Amygdala (tissue), 56 donors: ENCODE results near the gene FGF14.
A peak's percentile ranks its signal among the peaks of the same experiment; 100 is the strongest.
"Not testable (repeated sequence)": the region's sequence is repeated elsewhere in the genome, so short reads cannot be mapped to it uniquely, and the experiment has no call there.

Experiments
- DNase-seq, 56 donors: peaks; one replicate each; lab custom pipeline; 2025; lab: John Stamatoyannopoulos, UW

Gene FGF14

DNA sequence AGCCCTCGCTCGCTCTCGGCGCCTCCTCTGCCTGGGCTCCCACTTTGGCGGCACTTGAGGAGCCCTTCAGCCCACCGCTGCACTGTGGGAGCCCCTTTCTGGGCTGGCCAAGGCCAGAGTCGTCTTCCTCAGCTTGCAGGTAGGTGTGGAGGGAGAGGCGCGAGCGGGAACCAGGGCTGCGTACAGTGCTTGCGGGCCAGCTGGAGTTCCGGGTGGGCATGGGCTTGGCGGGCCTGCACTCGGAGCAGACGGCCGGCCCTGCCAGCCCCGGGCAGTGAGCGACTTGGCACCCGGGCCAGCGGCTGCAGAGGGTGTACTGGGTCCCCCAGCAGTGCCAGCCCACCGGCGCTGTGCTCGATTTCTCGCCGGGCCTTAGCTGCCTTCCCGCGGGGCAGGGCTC lies 333.5 kb downstream of the FGF14 start:
- not testable (repeated sequence) for DNase-seq

DNA sequence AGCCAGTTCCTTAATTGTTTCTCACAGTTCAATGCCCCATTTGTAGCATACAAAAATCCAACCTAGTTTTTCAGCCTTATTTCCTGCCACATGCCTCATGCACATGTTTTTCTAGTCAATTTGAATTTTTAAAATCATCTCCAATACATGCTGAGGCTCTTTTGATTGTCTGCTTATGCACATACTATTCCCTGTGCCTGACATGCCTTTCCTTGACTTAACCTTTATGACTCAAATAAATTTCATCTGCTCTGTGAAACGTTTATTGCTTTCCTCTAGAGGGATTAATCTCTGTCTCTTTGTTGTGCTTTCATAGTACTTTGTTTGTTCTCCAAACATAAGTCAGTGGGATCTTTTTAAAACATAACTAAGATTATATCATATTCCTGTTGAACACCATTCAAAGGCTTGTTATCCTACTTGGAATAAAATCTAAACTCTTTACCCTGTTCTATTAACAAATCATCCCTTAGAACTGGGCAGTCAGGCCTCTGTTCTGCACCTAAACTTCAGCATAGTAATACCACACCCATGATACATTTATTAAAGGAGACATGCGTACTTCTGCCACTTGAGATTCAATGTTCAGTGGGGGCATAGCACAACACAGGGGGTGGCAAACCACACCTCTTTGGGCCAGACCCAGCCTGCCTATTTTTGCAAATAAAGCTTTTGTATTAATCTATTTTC lies 346.6 kb downstream of the FGF14 start:
- no peak for DNase-seq

DNA sequence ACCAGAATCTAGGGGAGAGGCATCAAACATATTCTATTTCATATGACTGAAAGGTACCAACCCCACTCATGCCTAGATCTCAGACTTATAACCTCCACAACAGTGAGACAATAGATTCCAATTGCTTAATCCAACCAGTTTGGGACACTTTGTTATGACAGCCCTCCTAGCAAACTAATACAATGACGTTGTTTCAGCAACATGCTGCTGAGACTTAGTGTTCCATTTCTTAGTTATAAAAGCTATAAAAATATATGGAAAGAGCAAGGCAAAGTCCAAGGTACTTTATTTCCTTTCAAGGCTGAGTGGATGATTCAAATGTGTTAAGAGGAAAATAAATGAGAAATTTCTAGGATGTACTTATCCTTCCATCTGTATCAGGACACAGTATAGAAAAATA lies 352.0 kb downstream of the FGF14 start:
- no peak for DNase-seq

DNA sequence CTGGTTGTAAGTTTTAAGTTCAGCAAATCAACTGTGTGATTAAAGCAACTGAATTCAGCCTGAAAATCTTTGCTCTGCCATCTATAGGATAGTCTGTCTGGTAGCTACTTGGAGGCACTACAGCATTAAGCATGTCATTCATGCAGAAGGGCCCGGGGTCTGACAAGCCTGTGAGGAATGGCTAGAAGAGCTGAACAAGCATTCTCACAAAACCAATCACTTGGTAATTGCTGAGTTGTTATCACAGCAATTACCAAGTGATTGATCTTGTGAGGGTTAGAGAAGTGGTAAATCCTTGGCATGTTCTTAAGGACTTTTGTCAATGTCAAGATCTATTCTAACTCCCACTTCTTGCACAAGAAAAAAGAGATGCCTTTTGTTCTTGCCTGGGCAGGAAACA lies 356.1 kb downstream of the FGF14 start:
- DNase-seq = no peak

DNA sequence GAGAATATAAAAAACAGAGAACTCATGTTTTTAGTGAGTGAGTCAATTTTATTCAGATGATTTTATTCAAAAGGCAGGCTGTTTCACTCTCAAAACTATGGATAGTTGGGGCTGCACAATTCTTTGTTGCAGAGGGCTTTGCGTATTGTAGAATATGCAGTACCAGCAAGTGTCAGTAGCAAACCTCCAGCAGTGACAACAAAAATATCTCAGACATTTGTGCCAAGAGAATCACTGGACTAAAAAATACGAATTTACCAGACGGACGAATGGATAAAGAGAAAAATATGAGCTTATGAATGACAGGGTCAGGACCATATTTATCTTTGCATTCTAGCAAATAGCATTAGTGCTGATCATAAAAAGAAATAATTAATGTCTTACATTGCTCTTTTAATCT lies 359.1 kb downstream of the FGF14 start:
- no peak for DNase-seq

DNA sequence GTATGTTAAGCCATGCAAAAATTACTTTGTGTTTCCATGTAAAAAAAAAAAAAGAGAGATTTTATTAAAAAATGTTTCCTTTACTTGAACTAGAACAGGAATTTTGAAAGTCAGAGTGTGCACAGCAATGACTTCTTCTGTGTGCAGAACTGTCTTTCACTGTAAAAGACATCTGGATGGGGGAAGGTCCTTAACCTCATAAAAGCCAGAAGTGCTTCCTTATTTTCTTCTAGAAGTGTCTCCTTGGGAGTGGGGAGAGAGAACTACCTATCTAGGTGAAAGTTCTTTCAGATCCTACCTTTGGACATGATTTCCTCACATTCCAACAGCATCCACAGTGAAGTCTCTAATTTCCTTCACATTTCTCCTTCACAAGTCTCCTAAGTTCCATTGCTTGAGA lies 360.3 kb downstream of the FGF14 start:
- no peak for DNase-seq

DNA sequence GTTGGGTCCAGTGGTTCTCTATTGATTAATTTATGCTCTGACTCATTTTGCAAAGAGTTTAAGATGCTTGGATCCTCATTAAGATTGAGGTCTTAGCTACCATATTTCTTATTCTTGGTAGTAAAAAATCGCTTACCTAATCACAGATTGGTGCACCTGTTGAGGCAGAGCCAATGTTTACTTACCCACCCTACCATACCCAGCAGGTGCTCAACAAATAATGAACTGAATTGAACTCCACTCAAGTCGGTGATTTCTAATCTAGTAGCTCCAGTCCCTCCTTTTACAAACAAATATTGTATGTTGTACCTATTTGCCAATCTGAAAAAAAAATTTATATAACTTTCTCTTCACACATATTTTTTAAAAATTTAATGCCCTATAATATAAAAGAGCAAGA lies 361.0 kb downstream of the FGF14 start:
- DNase-seq = no peak

DNA sequence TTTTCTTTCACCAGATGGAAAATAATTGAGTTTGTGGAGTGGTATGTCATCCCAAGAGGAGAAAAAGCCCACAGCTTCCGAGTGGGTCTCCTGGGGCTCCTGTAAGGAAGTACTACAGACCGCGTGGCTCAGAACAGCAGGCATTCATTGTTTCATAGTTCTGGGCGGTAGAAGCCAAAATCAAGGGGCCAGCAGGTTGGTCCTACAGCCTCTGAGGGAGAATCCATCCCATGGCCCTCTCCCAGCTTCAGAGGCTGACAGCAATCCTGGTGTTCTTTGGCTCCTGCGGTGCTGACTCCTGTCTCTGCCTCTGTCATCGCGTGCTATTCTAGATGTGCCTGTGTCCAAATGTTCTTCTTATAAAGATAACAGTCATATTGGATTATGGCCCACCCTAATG lies 362.6 kb downstream of the FGF14 start:
- DNase-seq = no peak

DNA sequence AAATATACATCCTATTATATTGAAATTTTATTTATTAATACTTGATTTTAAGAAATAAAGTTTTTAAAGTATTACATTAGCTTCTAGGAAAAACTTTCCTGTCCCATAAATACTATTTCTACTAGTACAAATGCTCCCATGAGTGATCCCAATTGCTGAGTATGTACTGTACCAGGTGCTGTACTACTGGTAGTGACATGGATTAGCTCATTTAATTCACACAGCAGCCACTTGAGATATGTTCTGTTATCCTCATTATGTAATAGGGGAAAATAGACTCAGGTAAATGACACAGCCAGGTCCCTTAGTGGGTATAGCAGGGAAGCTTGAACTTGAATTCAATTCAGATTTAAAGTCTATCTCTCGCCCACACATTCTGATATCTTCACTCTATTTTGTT lies 363.1 kb downstream of the FGF14 start:
- DNase-seq = no peak

DNA sequence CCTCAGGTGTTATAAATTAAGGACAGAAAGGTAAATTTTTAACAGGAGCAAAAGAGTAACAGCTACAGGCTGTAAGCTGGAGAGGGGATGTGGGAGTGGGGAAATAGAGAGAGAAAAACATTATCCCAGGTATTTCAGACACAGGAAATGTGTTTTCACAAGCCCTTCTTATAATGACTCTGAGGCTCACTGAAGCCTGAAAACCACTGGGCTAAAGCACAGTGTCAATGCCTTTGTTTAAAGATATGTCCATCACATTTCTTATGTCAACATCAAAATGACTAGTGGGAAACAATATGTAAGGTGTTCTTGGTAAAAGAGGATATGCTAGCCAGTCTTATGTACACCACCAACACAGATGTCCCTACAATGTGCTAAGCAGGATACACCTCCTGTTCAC lies 365.9 kb downstream of the FGF14 start:
- no peak for DNase-seq

DNA sequence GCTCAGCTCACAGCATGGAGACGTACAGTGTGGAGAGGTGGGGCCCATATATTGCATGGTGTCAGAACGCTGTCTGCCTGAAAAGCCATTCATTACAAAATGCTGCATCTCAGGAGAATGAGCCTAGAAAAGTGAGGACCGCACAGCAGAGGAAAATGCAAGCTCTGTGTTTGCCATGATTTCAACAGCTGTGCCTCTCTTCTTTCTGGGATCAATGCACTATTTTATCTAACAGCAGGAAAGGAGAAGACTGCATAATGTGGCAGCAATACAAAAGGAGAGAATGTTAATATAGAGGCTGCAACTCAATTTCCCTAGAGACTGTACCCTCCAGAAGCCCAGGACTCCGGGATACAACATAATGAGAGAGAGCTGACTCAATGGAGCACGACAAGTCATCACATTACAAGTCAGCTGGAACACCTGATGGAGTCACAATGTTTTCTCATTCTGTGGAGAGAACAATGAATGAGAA lies 368.0 kb downstream of the FGF14 start:
- no peak for DNase-seq

DNA sequence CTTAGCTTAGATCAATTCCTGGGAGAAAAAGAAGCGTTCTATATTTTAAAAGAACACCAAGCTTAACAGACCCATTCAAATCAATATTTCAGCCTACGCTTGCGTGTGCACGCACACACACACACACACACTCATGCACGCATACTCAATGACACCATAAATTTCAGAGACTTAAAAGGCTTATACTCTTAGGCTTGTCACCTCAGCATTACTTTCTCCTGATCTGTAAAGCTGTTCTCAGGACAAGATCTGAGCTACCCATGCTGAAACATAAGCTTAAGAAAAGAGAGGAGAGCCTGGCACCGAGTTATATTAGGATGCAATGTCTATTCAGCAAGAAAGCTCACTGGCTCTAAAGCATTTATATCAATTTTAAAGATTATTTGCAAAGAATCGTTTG lies 368.5 kb downstream of the FGF14 start:
- DNase-seq = no peak

DNA sequence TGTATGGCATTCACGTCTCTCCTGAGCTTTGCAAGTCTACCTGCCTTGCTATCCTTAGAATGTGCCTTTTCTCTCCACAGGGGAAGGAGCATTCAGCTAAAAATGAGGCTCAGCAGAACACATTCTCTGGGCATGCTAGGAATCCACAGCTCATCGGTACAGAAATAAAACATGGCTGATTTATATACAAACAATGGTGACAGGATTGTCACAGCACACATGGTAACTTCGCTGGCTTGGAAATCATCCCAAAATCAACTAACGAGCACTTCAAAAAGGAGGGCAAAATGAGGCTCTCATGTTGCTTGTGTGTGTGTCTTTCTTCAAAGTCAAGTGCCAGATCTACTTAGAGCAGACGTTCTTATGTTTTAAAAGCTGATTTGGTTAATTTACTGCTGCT lies 373.0 kb downstream of the FGF14 start:
- no peak for DNase-seq

DNA sequence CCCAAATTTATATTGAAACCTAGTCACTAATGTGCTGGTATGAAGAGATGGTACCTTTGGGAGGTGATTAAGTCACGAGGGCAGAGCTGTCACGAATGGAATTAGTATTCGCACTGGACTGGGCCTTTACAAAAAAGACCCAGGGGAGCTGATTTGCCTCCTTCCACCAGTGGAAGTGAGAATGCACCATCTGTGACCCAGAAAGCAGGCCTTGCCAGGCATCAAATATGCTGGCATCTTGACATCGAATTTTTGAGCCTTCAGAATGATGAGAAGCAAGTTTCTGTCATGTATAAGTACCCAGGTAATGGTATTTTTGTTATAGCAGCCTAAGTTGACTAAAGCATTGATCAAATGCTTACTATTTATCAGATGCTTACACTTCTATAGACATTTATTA lies 373.6 kb downstream of the FGF14 start:
- DNase-seq = no peak

DNA sequence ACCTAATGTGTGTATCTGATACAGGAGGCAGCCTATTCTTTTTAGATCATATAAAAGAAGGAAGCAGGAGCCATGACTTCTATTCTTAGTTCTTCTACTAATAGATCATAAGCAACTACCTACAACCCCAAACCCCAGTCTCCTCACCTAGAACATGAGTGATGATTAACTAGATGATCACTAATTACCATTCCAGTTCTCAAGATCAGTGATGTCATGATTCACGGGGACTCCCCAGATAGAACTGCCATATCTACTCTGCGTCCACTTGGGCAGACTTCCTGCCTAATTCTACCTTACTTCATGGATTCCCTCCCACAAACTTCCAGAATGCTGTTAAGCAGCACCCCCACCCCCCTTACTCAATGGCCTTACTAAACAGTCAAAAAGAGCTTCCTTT lies 380.1 kb downstream of the FGF14 start:
- DNase-seq = no peak

DNA sequence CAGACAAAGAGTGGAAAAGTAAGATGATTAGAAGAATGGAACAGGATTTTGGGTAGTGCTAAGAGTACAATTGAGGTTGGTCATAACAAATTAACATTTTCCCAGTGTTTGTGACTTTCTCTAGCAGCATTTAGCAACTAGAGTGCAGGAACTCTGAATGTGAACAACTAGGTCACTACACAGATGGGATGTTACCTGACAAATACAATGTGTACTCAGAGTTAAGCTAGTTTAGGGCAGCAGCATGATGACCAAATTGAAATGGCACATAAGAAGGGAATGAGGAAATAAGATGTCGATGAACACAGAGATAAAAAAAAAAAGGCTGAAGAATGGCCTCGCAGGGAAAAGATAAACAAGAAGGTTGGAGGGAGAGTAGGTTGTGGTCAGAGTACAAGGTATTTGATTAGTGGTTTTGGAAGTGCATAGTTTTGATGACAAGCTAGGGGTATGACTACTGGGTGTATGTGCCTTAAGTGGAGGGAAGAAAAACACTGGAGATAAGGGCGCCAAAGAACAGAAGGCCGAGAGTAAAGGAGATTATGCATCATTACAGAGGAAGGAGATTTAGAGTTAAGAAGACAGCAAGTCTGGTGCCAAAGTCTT lies 381.1 kb downstream of the FGF14 start:
- no peak for DNase-seq

DNA sequence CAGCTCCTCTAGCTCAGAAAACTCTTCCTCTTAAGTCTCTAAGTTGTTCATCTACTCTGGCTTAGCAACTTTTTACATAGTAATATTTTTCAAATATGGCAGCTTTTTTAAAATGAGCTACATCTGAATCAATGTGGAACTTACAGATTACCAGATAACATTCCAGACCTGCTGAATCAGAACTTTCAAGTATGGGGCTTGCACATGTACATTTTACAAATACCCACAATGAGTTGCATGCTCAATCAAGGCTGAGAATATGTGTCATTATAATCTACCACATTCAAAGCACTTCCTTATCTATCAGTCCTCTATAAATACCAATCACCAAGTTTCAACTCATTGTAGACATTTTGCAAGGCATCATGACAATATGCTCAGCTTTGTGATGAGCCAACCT lies 383.1 kb downstream of the FGF14 start:
- DNase-seq = no peak

DNA sequence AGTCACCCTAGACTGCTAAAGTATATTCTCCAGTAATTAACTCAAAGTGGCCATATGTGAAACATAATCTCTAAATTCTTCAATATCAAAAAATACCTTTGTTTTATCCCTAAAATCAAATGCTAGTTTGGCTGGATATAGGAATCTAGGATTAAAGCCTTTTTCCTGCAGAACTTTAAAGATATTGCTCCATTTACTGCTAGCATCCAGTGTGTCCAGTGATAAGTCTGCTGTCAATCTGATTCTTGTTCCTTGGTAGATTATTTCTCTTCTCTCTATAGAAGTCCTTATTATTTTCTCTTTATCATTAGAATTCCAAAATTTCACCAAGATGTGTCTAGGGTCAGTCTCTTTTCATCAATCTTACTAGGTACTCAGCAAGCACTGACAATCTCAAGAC lies 384.6 kb downstream of the FGF14 start:
- no peak for DNase-seq

DNA sequence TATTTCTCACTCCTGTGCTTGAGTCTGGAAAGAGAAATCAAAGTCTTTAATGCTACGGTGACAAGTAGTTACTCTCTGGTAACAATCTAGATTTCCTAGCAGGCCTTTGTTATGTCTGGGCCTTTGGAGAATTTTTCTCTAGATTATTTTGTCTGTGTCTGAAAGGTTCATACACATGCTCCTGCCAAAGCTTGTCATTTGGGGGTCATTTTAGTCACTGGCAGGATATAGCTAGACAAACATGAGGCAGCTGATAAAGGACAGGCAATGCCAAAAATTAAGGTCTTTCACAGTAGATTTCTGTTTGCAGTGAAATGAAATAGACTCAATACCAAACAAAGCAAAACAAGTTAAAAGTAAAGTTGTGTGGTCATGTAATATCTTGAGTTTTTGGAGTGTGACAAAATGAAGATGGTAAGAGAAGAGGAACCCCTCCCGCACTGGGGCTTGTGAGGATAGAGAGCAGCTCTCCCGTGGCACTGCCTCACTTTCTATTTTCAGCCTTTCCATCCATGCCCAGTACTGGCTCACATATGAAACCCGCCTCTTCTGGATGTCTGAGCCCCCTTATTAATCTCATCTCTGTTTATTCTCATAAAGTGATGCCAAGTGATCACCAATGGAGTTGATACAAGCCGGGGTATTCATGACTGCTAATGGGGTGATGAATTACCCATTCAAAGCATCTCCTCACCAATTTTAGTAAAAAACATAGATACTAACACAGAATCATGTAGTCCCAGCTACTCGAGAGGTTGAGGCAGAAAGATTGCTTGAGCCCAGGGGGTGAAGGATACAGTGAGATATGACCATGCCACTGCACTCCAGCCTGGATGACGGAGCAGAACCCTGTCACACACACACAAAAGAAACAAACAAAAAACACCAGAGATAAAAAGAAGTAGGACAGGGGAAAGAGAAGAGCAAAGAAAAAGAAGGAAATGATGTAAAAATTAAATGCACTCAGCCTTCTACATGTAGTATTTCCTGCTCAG lies 389.3 kb downstream of the FGF14 start:
- DNase-seq = peak in 1 of 56 donors; percentile 9

DNA sequence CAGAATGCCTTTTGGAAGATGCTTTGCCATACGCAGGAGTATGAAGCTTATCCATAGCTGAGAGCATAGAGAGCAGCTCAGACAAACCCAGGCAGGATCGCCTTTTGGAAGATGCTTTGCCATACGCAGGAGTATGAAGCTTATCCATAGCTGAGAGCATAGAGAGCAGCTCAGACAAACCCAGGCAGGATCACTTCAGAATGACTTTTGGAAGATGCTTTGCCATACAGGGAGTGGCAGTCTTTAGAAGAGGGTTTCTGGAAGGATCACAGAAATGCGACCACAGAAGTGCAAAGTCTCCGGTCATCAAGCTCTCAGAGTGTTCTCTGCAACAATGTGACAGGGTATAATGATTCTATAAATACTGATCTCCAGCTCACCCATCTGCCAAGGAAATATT lies 390.4 kb downstream of the FGF14 start:
- not testable (repeated sequence) for DNase-seq

DNA sequence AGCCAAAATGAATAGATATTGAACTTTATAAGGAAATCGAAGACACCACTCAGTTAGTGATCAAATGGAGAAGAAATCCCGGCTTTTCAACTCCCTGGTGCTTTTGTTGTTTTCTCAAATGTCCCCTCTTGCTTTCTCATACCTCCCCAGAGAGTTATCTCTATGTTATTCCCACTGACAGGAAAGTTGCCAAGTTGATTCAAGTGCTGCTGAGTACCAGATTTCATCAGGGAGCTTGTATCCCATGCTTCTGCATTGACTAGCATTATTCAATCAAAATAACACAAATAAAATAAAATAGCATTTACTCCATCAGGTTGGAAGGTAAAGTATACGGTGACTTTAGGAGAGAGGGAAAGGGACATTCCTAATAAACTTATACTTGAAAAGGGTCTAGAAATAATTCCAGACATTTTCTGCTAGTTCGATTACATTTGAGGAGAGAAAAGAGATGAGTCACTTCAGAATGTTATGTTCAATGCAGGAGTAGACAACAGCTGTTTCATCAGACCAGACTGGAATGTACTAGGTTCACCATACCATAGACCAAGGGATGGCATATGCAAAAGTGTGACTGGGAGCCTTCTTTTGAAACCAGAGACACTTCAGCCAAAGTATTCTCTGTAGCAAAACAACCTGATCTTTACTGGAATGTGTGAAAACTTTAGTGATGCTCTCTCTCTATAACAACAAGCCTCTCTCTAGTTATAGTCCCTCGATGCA lies 397.8 kb downstream of the FGF14 start:
- DNase-seq = no peak
